Neural cell (in vitro differentiated cells): Measurements from ENCODE around the gene ARL3.
"Not testable (repeated sequence)": the region's sequence is repeated elsewhere in the genome, so short reads cannot be mapped to it uniquely, and the experiment has no call there.

ENCODE experiments used
- EP300 ChIP-seq: fragments of 450-650 bp; conservative IDR thresholded peaks from 2 replicates; pipeline ENCODE4 v1.6.1; 2014; ENCODE audit warnings: antibody characterized with exemption, mild to moderate bottlenecking, moderate library complexity; ENCODE audit not compliant: poor library complexity, severe bottlenecking
- EZH2 ChIP-seq: fragments of 200-600, 300-800 bp; shearing (Covaris generic), sonication (generic); IDR thresholded peaks from 2 replicates; pipeline ENCODE4 v1.6.1; 2014; ENCODE audit warnings: antibody characterized with exemption, low read length, borderline replicate concordance, mild to moderate bottlenecking; ENCODE audit not compliant: insufficient read depth, poor library complexity, severe bottlenecking
- POLR2AphosphoS5 ChIP-seq: IDR thresholded peaks from 2 replicates; pipeline ENCODE4 v1.6.1; 2012
- TAF1 ChIP-seq: IDR thresholded peaks from 2 replicates; pipeline ENCODE4 v1.6.1; 2012; ENCODE audit warnings: low read depth
- TF ChIP-seq, protein P1 (sequence below): fragments of 450-650 bp; IDR thresholded peaks from 2 replicates; pipeline ENCODE4 v1.5.1; 2014; ENCODE audit warnings: antibody characterized with exemption, mild to moderate bottlenecking, moderate library complexity; ENCODE audit not compliant: poor library complexity, severe bottlenecking

DNA sequence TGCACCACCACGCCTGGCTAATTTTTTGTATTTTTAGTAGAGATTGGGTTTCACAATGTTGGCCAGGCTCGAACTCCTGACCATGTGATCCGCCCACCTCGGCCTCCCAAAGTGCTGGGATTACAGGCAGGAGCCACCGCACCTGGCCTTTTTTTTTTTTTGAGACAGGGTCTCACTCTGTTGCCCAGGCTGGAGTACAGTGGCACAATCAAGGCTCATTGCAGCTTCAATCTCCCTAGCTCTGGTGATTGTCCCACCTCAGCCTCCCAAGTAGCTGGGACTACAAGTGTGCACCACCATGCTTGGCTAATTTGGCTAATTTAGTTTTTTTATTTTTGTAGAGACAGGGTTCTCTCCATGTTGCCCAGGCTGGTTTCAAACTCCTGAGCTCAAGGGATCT lies 28.1 kb upstream of the ARL3 start:
- TF ChIP-seq TAF1, EP300, POLR2AphosphoS5, EZH2: not testable (repeated sequence)
- TF ChIP-seq, protein P1, sequence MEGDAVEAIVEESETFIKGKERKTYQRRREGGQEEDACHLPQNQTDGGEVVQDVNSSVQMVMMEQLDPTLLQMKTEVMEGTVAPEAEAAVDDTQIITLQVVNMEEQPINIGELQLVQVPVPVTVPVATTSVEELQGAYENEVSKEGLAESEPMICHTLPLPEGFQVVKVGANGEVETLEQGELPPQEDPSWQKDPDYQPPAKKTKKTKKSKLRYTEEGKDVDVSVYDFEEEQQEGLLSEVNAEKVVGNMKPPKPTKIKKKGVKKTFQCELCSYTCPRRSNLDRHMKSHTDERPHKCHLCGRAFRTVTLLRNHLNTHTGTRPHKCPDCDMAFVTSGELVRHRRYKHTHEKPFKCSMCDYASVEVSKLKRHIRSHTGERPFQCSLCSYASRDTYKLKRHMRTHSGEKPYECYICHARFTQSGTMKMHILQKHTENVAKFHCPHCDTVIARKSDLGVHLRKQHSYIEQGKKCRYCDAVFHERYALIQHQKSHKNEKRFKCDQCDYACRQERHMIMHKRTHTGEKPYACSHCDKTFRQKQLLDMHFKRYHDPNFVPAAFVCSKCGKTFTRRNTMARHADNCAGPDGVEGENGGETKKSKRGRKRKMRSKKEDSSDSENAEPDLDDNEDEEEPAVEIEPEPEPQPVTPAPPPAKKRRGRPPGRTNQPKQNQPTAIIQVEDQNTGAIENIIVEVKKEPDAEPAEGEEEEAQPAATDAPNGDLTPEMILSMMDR: not testable (repeated sequence)
